H1 (cell line): Measurements from ENCODE around the gene CHD5. TPM values are rescaled to one million over a fixed set of nuclear protein-coding genes. Genes with fewer than 3 reads are reported as not detected.

Experiments
- CTCF ChIA-PET: fragments of 300-600 bp; sonication (Branson Sonifier 250); formaldehyde crosslinking; loops from one replicate; lab custom pipeline; 2021; ENCODE audit not compliant: partially characterized antibody; lab: Charles Lee
- POLR2A ChIA-PET: fragments of 300-600 bp; sonication (Branson Sonifier 250); formaldehyde crosslinking; loops from one replicate; lab custom pipeline; 2021; ENCODE audit warnings: inconsistent platforms; ENCODE audit not compliant: partially characterized antibody; lab: Charles Lee
- DNase-seq, 2 experiments: peaks; one replicate each; pipeline versions ENCODE4 v3.0.0 to v3.0.0-alpha.2; 2010 to 2022; ENCODE audit warnings: low spot score in 2 of 2, low read depth in 1 of 2, mixed read lengths in 1 of 2
- FAIRE-seq: peaks from 2 replicates; lab custom pipeline; 2011; peaks lifted over from hg19 to GRCh38; lab: Jason Lieb, UNC
- H2AFZ ChIP-seq: 2 replicates; pipeline ENCODE4 v1.8.1; 2012; ENCODE audit warnings: low read length, inconsistent platforms
- H2AK5ac ChIP-seq: 2 replicates; pipeline ENCODE4 v1.6.1; 2013; ENCODE audit warnings: low read depth, low read length
- H2BK120ac ChIP-seq: replicated peaks from 2 replicates; pipeline ENCODE3; 2013; ENCODE audit warnings: low read depth, low read length, inconsistent platforms
- H2BK12ac ChIP-seq: 2 replicates; pipeline ENCODE4 v1.6.1; 2013; ENCODE audit warnings: low read depth, low read length
- H2BK15ac ChIP-seq: 2 replicates; pipeline ENCODE4 v1.6.1; 2013; ENCODE audit warnings: low read length
- H2BK20ac ChIP-seq: 2 replicates; pipeline ENCODE4 v1.6.1; 2013; ENCODE audit warnings: low read length
- H2BK5ac ChIP-seq: 2 replicates; pipeline ENCODE4 v1.6.1; 2013; ENCODE audit warnings: low read depth, low read length
- H3K14ac ChIP-seq: 2 replicates; pipeline ENCODE4 v1.6.1; 2013; ENCODE audit warnings: inconsistent platforms; ENCODE audit not compliant: insufficient read length
- H3K18ac ChIP-seq: 2 replicates; pipeline ENCODE4 v1.6.1; 2013; ENCODE audit warnings: low read length; ENCODE audit errors: extremely low read depth
- H3K23ac ChIP-seq: 2 replicates; pipeline ENCODE4 v1.6.1; 2013; ENCODE audit warnings: inconsistent platforms; ENCODE audit not compliant: insufficient read length
- H3K23me2 ChIP-seq: 2 replicates; pipeline ENCODE4 v1.6.1; 2013; ENCODE audit warnings: low read depth, low read length
- H3K27ac ChIP-seq: 2 replicates; pipeline ENCODE4 v1.6.1; 2011; ENCODE audit warnings: low read depth, low read length, inconsistent platforms
- H3K27me3 ChIP-seq, 4 experiments: replicated peaks in 1 of 4; 1 replicate in 1 of 4; 2 replicates in 3 of 4; pipeline versions ENCODE4 v1.6.1 to v1.8.1; 2011 to 2013; ENCODE audit warnings: low read length in 3 of 4, mild to moderate bottlenecking in 3 of 4, inconsistent platforms in 2 of 4, mixed read lengths in 2 of 4, moderate library complexity in 1 of 4; ENCODE audit not compliant: control insufficient read depth in 3 of 4, insufficient read depth in 3 of 4; ENCODE audit errors: extremely low read depth in 1 of 4
- H3K36me3 ChIP-seq, 4 experiments: 2 replicates each; pipeline versions ENCODE4 v1.6.1 to v1.8.1; 2011 to 2013; ENCODE audit warnings: mild to moderate bottlenecking in 4 of 4, low read length in 3 of 4, moderate library complexity in 2 of 4, control low read depth in 1 of 4, inconsistent platforms in 1 of 4; ENCODE audit not compliant: insufficient read depth in 4 of 4, control insufficient read depth in 2 of 4
- H3K4ac ChIP-seq: replicated peaks from 2 replicates; pipeline ENCODE3; 2013; ENCODE audit warnings: low read length, low read depth, mixed read lengths, inconsistent platforms; ENCODE audit not compliant: insufficient read length
- H3K4me1 ChIP-seq, 4 experiments: replicated peaks in 1 of 4; 1 replicate in 1 of 4; 2 replicates in 3 of 4; pipeline versions ENCODE4 v1.6.1 to v1.8.1; 2011 to 2013; ENCODE audit warnings: low read length in 3 of 4, inconsistent platforms in 2 of 4, mixed read lengths in 1 of 4; ENCODE audit not compliant: insufficient read depth in 4 of 4, control insufficient read depth in 3 of 4
- H3K4me2 ChIP-seq, 2 experiments: 2 replicates each; pipeline versions ENCODE4 v1.6.1 to v1.8.1; 2011 to 2013; ENCODE audit warnings: low read depth in 2 of 2, low read length in 2 of 2, control low read depth in 1 of 2, inconsistent platforms in 1 of 2, mild to moderate bottlenecking in 1 of 2; ENCODE audit not compliant: insufficient read depth in 1 of 2
- H3K4me3 ChIP-seq, 4 experiments: fragments of 200-600, 300-600 bp in 1 of 4; sonication (generic), shearing (Covaris generic), sonication (Bioruptor Twin) in 1 of 4; 2 replicates each; pipeline versions ENCODE4 v1.5.1 to v1.8.1; 2011 to 2016; ENCODE audit warnings: low read length in 4 of 4, low read depth in 3 of 4, control low read depth in 2 of 4, inconsistent platforms in 2 of 4, mild to moderate bottlenecking in 2 of 4, mixed read lengths in 1 of 4, moderate library complexity in 1 of 4; ENCODE audit not compliant: insufficient read depth in 2 of 4; ENCODE audit errors: extremely low read depth in 1 of 4
- H3K56ac ChIP-seq: replicated peaks from 2 replicates; pipeline ENCODE3; 2013; ENCODE audit warnings: low read depth, mild to moderate bottlenecking, mixed read lengths, low read length, inconsistent platforms; ENCODE audit not compliant: insufficient read length
- H3K79me1 ChIP-seq: 2 replicates; pipeline ENCODE4 v1.6.1; 2013; ENCODE audit warnings: low read depth, low read length, control low read depth
- H3K79me2 ChIP-seq, 2 experiments: 2 replicates each; pipeline versions ENCODE4 v1.6.1 to v1.8.1; 2012 to 2013; ENCODE audit warnings: low read length in 2 of 2, mild to moderate bottlenecking in 2 of 2, inconsistent platforms in 1 of 2; ENCODE audit not compliant: insufficient read depth in 2 of 2, control insufficient read depth in 1 of 2
- H3K9ac ChIP-seq, 4 experiments: replicated peaks in 1 of 4; 1 replicate in 1 of 4; 2 replicates in 3 of 4; pipeline versions ENCODE4 v1.6.1 to v1.8.1; 2011 to 2013; ENCODE audit warnings: low read depth in 3 of 4, low read length in 3 of 4, control low read depth in 2 of 4, mild to moderate bottlenecking in 2 of 4, moderate library complexity in 2 of 4, inconsistent platforms in 1 of 4; ENCODE audit errors: extremely low read depth in 1 of 4
- H3K9me3 ChIP-seq, 2 experiments: 2 replicates each; pipeline versions ENCODE4 v1.6.1 to v1.8.1; 2012 to 2013; ENCODE audit warnings: mild to moderate bottlenecking in 2 of 2, moderate library complexity in 2 of 2, control low read depth in 1 of 2, inconsistent platforms in 1 of 2, low read depth in 1 of 2, low read length in 1 of 2, mixed read lengths in 1 of 2; ENCODE audit not compliant: insufficient read depth in 2 of 2
- H4K20me1 ChIP-seq, 2 experiments: replicated peaks in 1 of 2; 2 replicates each; pipeline versions ENCODE3 to v1.8.1; 2011 to 2013; ENCODE audit warnings: inconsistent platforms in 2 of 2, low read length in 2 of 2, mild to moderate bottlenecking in 1 of 2; ENCODE audit not compliant: insufficient read depth in 2 of 2, control insufficient read depth in 1 of 2
- H4K5ac ChIP-seq: 2 replicates; pipeline ENCODE4 v1.6.1; 2013; ENCODE audit warnings: low read length, low read depth, mixed read lengths, inconsistent platforms; ENCODE audit not compliant: insufficient read length
- H4K8ac ChIP-seq: 2 replicates; pipeline ENCODE4 v1.8.0; 2013; ENCODE audit warnings: mild to moderate bottlenecking, moderate library complexity, low read length, inconsistent platforms; ENCODE audit not compliant: insufficient read depth; ENCODE audit errors: extremely low read depth
- H4K91ac ChIP-seq: replicated peaks from 2 replicates; pipeline ENCODE3; 2013; ENCODE audit warnings: low read length, mixed read lengths, inconsistent platforms; ENCODE audit not compliant: insufficient read length
- CEBPB ChIP-seq: IDR thresholded peaks from 2 replicates; pipeline ENCODE4 v1.6.1; 2012; ENCODE audit warnings: low read depth, low read length
- EP300 ChIP-seq, 2 experiments: IDR thresholded peaks; 1 replicate in 1 of 2; 2 replicates in 1 of 2; pipeline ENCODE4 v1.6.1; 2011 to 2012; ENCODE audit warnings: low read depth in 2 of 2, low read length in 2 of 2, mild to moderate bottlenecking in 2 of 2, borderline replicate concordance in 1 of 2, inconsistent platforms in 1 of 2, moderate library complexity in 1 of 2
- GABPA ChIP-seq: IDR thresholded peaks from 2 replicates; pipeline ENCODE4 v1.6.1; 2011; ENCODE audit warnings: mild to moderate bottlenecking, low read length, moderate library complexity, borderline replicate concordance; ENCODE audit not compliant: insufficient read depth
- HDAC2 ChIP-seq, 2 experiments: fragments of 300-600 bp in 1 of 2; sonication (generic) in 1 of 2; IDR thresholded peaks; 2 replicates each; pipeline ENCODE4 v1.6.1; 2011 to 2012; ENCODE audit warnings: low read depth in 2 of 2, low read length in 2 of 2, mild to moderate bottlenecking in 2 of 2, moderate library complexity in 2 of 2, borderline replicate concordance in 1 of 2, inconsistent platforms in 1 of 2
- JUN ChIP-seq: IDR thresholded peaks from 2 replicates; pipeline ENCODE4 v1.6.1; 2011; ENCODE audit warnings: low read depth, mild to moderate bottlenecking, improper control_type of control experiment, low read length
- KDM4A ChIP-seq: IDR thresholded peaks from one replicate; pipeline ENCODE4 v1.7.1; 2012; ENCODE audit warnings: low read depth, mild to moderate bottlenecking, moderate library complexity, low read length, inconsistent platforms; ENCODE audit not compliant: severe bottlenecking
- NANOG ChIP-seq: IDR thresholded peaks from 2 replicates; pipeline ENCODE4 v1.6.1; 2011; ENCODE audit warnings: low read length, low read depth, mild to moderate bottlenecking, inconsistent platforms; ENCODE audit not compliant: insufficient read depth, poor library complexity, severe bottlenecking
- SP2 ChIP-seq: IDR thresholded peaks from 2 replicates; pipeline ENCODE4 v1.6.1; 2012; ENCODE audit warnings: mild to moderate bottlenecking, low read length, inconsistent platforms
- TCF12 ChIP-seq: IDR thresholded peaks from 2 replicates; pipeline ENCODE4 v1.6.1; 2011; ENCODE audit warnings: low read depth, mild to moderate bottlenecking, low read length
- WGBS, 2 experiments: shearing (Covaris generic) in 1 of 2; methylation state at CpG; one replicate each; pipeline versions ENCODE4 v1.1.6 to v1.1.7; 2013 to 2015; ENCODE audit warnings: low lambda C conversion rate in 2 of 2, mixed read lengths in 2 of 2, inconsistent platforms in 1 of 2, low coverage in 1 of 2, missing lambda C conversion rate in 1 of 2; ENCODE audit not compliant: insufficient replicate concordance in 2 of 2, insufficient coverage in 1 of 2, insufficient read length in 1 of 2; ENCODE audit errors: extremely low coverage in 1 of 2, missing lambda C conversion rate in 1 of 2; 5-methylcytosine and 5-hydroxymethylcytosine counted together
- polyA plus RNA-seq, 7 experiments: library from polyadenylated mRNA; depleted of rRNA in 3 of 7; stranded (reverse) in 5 of 7; unstranded in 2 of 7; fragments of >200 nt in 5 of 7; fragments of 200-250 nt in 2 of 7; gene quantifications; 1 replicate in 5 of 7; 2 replicates in 1 of 7; 4 replicates in 1 of 7; pipeline versions ENCODE4 v1.2.1 to v1.2.3, GENCODE V29; 2011 to 2013; ENCODE audit warnings: missing spikeins in 2 of 7, mixed read lengths in 2 of 7
- total RNA-seq: library from RNA; stranded (reverse); fragmentation: NEBNext Ultra II Directional; extraction: Animal tissue kit (Norgen Biotek cat#: 25700); gene quantifications from 2 replicates; pipeline ENCODE4 v1.2.1, GENCODE V29; 2021
- TF ChIP-seq, protein P1 (sequence below): IDR thresholded peaks from 2 replicates; pipeline ENCODE4 v1.6.1; 2012; ENCODE audit warnings: low read length, inconsistent platforms

The CHD5 gene
- total and polyA plus RNA-seq, 2 of the 8 experiments (the other 6 are each of a cell fraction or from before 2014, with no cell fraction given) = 0.42 to 1.8 TPM

DNA sequence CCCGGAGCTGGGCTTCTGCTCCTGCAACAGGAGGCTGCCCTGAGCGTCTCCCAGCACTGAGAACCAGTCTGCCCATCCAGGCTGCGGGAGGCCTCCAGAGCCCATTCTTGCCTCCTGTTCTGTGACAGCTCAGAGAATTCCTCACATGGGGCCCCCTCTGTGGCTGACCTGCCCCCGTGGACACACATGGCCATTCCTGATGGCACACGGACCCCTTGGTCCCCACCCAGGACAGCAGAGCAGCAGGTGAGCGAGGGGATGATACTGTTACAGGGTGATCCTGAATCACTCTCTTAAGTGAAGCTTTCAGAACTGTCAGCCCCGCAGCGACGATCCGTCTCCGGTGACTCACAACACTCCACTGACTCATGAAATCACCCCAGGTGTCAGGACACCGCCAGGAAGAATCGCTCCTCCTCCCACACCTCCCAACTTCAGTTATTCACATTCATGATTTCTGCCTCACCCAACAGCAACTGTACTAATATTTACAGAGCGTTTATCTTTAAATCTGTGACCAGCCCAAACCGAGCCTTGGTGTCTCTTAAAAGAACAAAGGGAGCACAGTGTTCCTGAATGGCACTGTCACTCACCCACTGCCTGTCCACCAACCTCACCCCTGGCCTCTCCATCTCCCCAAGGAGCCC lies 22.5 kb downstream of the CHD5 start:
- no peaks in the 10 kb centered on the region for H3K79me1 ChIP-seq
- H3K14ac ChIP-seq = no peak overlapping the region
- H3K9ac ChIP-seq = no peak overlapping the region
- H3K4me1 ChIP-seq = peaks cover 0 to 15% (median 2%) of the 10 kb centered on the region in 4 experiments; a peak in 4 of 7 replicates
- DNase-seq = no peak
- no peak overlapping the region for H3K56ac ChIP-seq
- no peaks in the 10 kb centered on the region for H3K27me3 ChIP-seq
- H2AFZ ChIP-seq = no peak overlapping the region
- H2BK15ac ChIP-seq = no peak overlapping the region
- H3K4me2 ChIP-seq = no peak overlapping the region
- H3K23me2 ChIP-seq = no peaks in the 10 kb centered on the region
- H4K20me1 ChIP-seq = peaks cover 0 to 4% of the 10 kb centered on the region in 2 experiments
- WGBS, 2 experiments = 66% methylated on average over 15 of the region's 15 CpGs; no CpG with 5 or more reads in 1 of the 2 experiments
- H3K36me3 ChIP-seq = no peaks in the 10 kb centered on the region
- no peak overlapping the region for H2AK5ac ChIP-seq
- no peak overlapping the region for H3K23ac ChIP-seq
- FAIRE-seq = no peak
- H4K5ac ChIP-seq = no peak overlapping the region
- H2BK20ac ChIP-seq = no peak overlapping the region
- no peak overlapping the region for H2BK120ac ChIP-seq
- H3K9me3 ChIP-seq = no peaks in the 10 kb centered on the region
- no peak overlapping the region for H3K4me3 ChIP-seq
- ChIA-PET CTCF (interaction anchor here (0.7 to 2.7 kb wide), 10 partner anchors 10 to 116 kb away, joined by 3 to 8 read pairs (median 3); no protein-coding TSS in a partner anchor), POLR2A (interaction anchor here (0.7 to 1.1 kb wide), 2 partner anchors 12 to 24 kb away, joined by 3 to 4 read pairs; no protein-coding TSS in a partner anchor)
- no peak overlapping the region for H3K27ac ChIP-seq
- H2BK12ac ChIP-seq = no peak overlapping the region
- no peak overlapping the region for H4K8ac ChIP-seq
- H4K91ac ChIP-seq = no peak overlapping the region
- no peak overlapping the region for H2BK5ac ChIP-seq
- H3K18ac ChIP-seq = no peak overlapping the region
- no peak overlapping the region for H3K4ac ChIP-seq
- H3K79me2 ChIP-seq = no peaks in the 10 kb centered on the region
- TF ChIP-seq NANOG (no peak), CEBPB (no peak), HDAC2 (IDR thresholded peaks at IDR 0.05; ENCODE audit: borderline replicate concordance in 1 of 2, low read depth in 2 of 2, low read length in 2 of 2) (no peak), TCF12 (no peak), KDM4A (no peak), EP300 (IDR thresholded peaks at IDR 0.05; ENCODE audit: borderline replicate concordance in 1 of 2, low read depth in 2 of 2, low read length in 2 of 2) (no peak), SP2 (no peak), GABPA (no peak), JUN (no peak)
- TF ChIP-seq, protein P1, sequence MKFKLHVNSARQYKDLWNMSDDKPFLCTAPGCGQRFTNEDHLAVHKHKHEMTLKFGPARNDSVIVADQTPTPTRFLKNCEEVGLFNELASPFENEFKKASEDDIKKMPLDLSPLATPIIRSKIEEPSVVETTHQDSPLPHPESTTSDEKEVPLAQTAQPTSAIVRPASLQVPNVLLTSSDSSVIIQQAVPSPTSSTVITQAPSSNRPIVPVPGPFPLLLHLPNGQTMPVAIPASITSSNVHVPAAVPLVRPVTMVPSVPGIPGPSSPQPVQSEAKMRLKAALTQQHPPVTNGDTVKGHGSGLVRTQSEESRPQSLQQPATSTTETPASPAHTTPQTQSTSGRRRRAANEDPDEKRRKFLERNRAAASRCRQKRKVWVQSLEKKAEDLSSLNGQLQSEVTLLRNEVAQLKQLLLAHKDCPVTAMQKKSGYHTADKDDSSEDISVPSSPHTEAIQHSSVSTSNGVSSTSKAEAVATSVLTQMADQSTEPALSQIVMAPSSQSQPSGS = no peak
